Ectodermal cell (in vitro differentiated cells): ENCODE data around the gene NISCH.

Experiments
- H3K27ac ChIP-seq: 2 replicates; pipeline ENCODE4 v1.7.0; 2013; ENCODE audit warnings: mild to moderate bottlenecking, low read depth, low read length; ENCODE audit not compliant: insufficient read depth, poor library complexity, severe bottlenecking
- H3K27me3 ChIP-seq: 2 replicates; pipeline ENCODE4 v1.7.0; 2013; ENCODE audit warnings: mild to moderate bottlenecking, low read length; ENCODE audit not compliant: insufficient read depth, control insufficient read depth, poor library complexity, severe bottlenecking
- H3K36me3 ChIP-seq: one replicate; pipeline ENCODE4 v1.7.0; 2013; ENCODE audit warnings: low read length; ENCODE audit not compliant: control insufficient read depth, insufficient read depth
- H3K4me1 ChIP-seq: one replicate; pipeline ENCODE4 v1.7.0; 2013; ENCODE audit warnings: low read length; ENCODE audit not compliant: control insufficient read depth, insufficient read depth
- H3K4me3 ChIP-seq: 2 replicates; pipeline ENCODE4 v1.7.0; 2013; ENCODE audit warnings: low read depth, low read length, control low read depth; ENCODE audit not compliant: insufficient read depth
- H3K9me3 ChIP-seq: 2 replicates; pipeline ENCODE4 v1.7.0; 2013; ENCODE audit warnings: mild to moderate bottlenecking, low read length, moderate library complexity; ENCODE audit not compliant: control insufficient read depth
- WGBS, 2 experiments: methylation state at CpG; one replicate each; pipeline ENCODE4 v1.1.7; 2013; ENCODE audit warnings: missing lambda C conversion rate in 2 of 2; 5-methylcytosine and 5-hydroxymethylcytosine counted together

The NISCH gene

DNA sequence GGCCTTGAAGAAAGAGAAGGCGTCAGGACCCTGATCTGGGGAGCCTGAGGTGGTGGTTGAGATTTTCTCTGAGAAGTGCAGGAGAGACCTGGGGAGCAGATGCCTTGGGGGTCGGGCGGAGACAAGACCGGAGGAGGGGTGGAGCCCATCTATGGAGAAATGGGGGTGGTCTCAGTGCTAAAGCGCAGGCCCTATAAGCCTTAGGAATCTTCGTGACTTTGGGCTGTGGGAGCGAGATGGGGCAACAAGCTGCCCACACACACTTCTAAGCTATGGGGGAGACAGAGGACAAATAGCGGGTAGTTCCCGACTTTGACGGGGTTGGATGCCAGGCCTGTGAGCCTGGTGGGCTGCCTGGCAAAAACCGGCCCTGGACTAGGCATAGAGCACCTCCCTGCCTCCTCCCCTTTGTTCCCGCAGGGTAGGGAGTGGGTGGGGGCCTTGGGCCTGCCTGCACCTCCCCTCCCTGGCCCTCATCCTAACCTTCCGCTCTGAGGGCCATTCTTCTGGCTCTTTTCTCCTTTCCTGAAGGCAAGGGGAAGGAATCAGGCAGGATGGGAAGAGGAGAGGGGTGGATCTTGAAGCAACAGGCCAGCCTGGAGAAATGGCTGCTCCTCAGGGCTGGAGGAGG is 880 bp downstream of the NISCH start:
- peak overlapping the region; percentile 93 for H3K4me3 ChIP-seq
- no peaks in the 10 kb centered on the region for H3K9me3 ChIP-seq
- WGBS, 2 experiments: 2% methylated on average over 12 to 13 of the region's 13 CpGs
- peak overlapping the region; percentile 57 for H3K27ac ChIP-seq
- H3K27me3 ChIP-seq: no peaks in the 10 kb centered on the region
- H3K36me3 ChIP-seq: peaks cover 24% of the 10 kb centered on the region
- peaks cover 22% of the 10 kb centered on the region for H3K4me1 ChIP-seq

DNA sequence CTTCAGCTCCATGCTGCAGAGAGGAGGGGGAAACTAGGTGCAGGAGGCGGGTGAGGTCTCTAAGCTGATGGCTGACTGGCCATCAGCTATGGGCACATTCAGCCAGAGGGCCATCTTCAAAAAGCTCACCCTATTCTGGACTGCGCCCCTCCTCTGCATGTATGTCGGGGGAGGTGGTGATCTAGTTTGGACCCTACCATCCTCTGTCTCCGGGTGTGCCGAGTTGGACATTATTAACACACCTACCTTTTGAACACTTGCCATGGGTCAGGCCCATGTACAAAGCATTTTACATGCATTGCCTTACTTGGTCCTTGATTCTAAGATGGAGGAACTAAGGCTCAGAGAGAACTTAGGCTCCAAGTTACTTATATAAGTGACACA is 1.4 kb downstream of the NISCH start:
- peaks cover 25% of the 10 kb centered on the region for H3K36me3 ChIP-seq
- H3K9me3 ChIP-seq: no peaks in the 10 kb centered on the region
- H3K27ac ChIP-seq: peak overlapping the region; percentile 57
- 83 to 84% methylated on average over 5 of the region's 5 CpGs for WGBS, 2 experiments
- H3K4me3 ChIP-seq: peak overlapping the region; percentile 93
- H3K27me3 ChIP-seq: no peaks in the 10 kb centered on the region
- H3K4me1 ChIP-seq: peaks cover 20% of the 10 kb centered on the region

- Histone ChIP-seq H3K4me1 (peaks cover 9% of the 10 kb centered on the region), H3K4me3 (no peak overlapping the region), H3K27ac (no peak overlapping the region), H3K27me3 (no peaks in the 10 kb centered on the region), H3K36me3 (peaks cover 36% of the 10 kb centered on the region), H3K9me3 (no peaks in the 10 kb centered on the region)
- 79 to 96% methylated on average over 5 to 6 of the region's 6 CpGs for WGBS, 2 experiments
These were observed 2.8 kb downstream of the NISCH start for GRCh38 chr3:52458031-52458760.

GRCh38 chr3:52458770-52459545 is 3.6 kb downstream of the NISCH start:
- H3K4me1 ChIP-seq: peaks cover 4% of the 10 kb centered on the region
- H3K27me3 ChIP-seq: no peaks in the 10 kb centered on the region
- H3K9me3 ChIP-seq: no peaks in the 10 kb centered on the region
- H3K36me3 ChIP-seq: peaks cover 40% of the 10 kb centered on the region
- no peak overlapping the region for H3K4me3 ChIP-seq
- WGBS, 2 experiments: 95% methylated on average over 14 of the region's 14 CpGs
- no peak overlapping the region for H3K27ac ChIP-seq

GRCh38 chr3:52461874-52462273 is 6.5 kb downstream of the NISCH start:
- WGBS, 2 experiments: 89 to 92% methylated on average over 6 of the region's 6 CpGs
- Histone ChIP-seq H3K36me3 (peaks cover 48% of the 10 kb centered on the region), H3K27me3 (no peaks in the 10 kb centered on the region), H3K4me3 (no peak overlapping the region), H3K9me3 (no peaks in the 10 kb centered on the region), H3K4me1 (peaks cover 3% of the 10 kb centered on the region), H3K27ac (no peak overlapping the region)

DNA sequence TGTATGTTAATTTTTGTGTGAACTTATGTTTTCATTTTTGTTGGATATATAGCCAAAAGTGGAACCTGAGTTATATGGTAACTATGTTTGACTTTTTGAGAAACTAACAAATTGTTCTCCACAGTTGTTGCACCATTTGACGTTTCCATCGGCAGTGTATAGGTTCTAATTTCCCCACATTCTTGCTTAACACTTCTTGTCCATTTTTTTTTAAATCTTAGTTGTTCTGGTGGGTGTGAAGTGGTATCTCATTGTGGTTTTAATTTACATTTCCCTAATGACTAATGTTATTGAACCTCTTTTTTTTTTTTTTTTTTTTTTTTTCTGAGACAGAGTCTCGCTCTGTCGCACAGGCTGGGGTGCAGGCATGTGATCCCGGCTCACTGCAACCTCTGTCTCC is 8.0 kb downstream of the NISCH start:
- Histone ChIP-seq H3K27me3 (no peaks in the 10 kb centered on the region), H3K4me1 (no peaks in the 10 kb centered on the region), H3K27ac (no peak overlapping the region), H3K4me3 (no peak overlapping the region), H3K36me3 (peaks cover 39% of the 10 kb centered on the region), H3K9me3 (no peaks in the 10 kb centered on the region)
- 91 to 96% methylated on average over 3 of the region's 5 CpGs for WGBS, 2 experiments

GRCh38 chr3:52468336-52468735 is 12.9 kb downstream of the NISCH start:
- H3K27me3 ChIP-seq: no peaks in the 10 kb centered on the region
- no peaks in the 10 kb centered on the region for H3K9me3 ChIP-seq
- 89 to 90% methylated on average over 9 of the region's 9 CpGs for WGBS, 2 experiments
- no peak overlapping the region for H3K4me3 ChIP-seq
- H3K36me3 ChIP-seq: peaks cover 39% of the 10 kb centered on the region
- H3K27ac ChIP-seq: no peak overlapping the region
- no peaks in the 10 kb centered on the region for H3K4me1 ChIP-seq

- no peaks in the 10 kb centered on the region for H3K4me1 ChIP-seq
- H3K4me3 ChIP-seq: no peak overlapping the region
- no peaks in the 10 kb centered on the region for H3K27me3 ChIP-seq
- WGBS, 2 experiments: 93 to 94% methylated on average over 5 of the region's 5 CpGs
- no peaks in the 10 kb centered on the region for H3K9me3 ChIP-seq
- no peak overlapping the region for H3K27ac ChIP-seq
- peaks cover 42% of the 10 kb centered on the region for H3K36me3 ChIP-seq
These were observed 13.6 kb downstream of the NISCH start for GRCh38 chr3:52469001-52469400.

DNA sequence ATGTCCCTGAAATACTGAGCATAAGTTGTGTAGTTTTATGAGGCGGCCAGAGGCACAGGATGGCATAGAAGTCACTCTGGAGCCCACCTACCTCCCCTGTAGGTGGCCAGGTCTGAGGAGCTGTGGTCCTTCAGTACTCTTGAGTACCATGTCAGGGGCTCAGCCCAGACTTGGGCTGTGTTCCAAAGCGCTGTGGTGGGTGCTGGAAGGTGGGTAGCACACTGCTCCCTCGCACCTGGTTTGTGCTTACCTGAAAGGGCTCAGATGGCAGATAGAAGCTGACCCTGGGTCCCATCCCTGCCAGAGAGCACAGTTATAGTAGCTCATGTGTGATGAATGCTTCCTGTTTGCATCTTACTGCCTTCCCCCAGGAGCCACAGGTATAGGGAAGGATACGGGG is 15.5 kb downstream of the NISCH start:
- WGBS, 2 experiments: 94 to 96% methylated on average over 4 of the region's 4 CpGs
- Histone ChIP-seq H3K36me3 (peaks cover 48% of the 10 kb centered on the region), H3K27me3 (no peaks in the 10 kb centered on the region), H3K9me3 (no peaks in the 10 kb centered on the region), H3K4me1 (no peaks in the 10 kb centered on the region), H3K27ac (no peak overlapping the region), H3K4me3 (no peak overlapping the region)
